GM21529 (cell line): Measurements from ENCODE around the gene FAM3B.
A peak's percentile ranks its signal among the peaks of the same experiment; 100 is the strongest.

Experiments used
- ATAC-seq: cut with Tn5 transposase; IDR thresholded peaks from one replicate; pipeline ENCODE4 v1.9.1; 2021; ENCODE audit not compliant: unreplicated experiment

Gene FAM3B

DNA sequence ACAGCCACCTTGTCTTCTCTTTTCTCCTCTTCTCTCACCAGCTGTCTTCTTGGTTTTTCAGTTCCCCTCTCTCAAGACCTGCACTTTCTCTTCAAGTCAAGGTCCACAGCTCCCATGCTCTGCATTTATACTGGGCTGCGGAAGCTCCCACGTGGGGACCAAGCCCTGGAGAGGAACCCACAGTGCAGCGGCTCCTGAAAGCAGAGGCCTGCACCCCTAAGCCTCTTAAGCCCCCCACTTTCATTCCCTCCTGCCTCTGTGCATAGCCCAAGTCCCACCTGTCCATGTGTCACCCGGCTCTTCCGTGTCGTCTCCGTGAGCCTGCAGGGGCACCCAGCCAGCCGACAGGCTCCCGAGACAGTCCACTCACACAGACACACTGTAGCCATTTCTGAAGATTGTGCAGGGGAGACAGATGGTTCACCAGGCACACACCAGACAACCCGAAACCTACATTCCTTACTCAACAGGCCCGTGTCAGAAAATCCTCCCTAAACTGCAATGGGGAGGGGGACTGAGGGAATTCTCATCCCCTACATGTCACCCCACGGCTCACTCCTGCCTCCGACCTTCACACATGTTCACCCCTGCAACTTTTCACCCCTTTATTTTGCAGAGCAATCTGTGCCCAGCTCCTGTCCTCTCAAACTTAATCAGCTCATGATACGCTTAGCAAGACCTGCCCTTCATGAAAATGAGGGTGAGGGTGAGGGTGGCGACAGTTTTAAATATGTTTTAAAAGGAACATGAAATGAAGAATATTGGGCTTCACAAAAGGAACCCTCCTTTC, 51.5 kb downstream of the FAM3B start:
- peak; percentile 69 for ATAC-seq

DNA sequence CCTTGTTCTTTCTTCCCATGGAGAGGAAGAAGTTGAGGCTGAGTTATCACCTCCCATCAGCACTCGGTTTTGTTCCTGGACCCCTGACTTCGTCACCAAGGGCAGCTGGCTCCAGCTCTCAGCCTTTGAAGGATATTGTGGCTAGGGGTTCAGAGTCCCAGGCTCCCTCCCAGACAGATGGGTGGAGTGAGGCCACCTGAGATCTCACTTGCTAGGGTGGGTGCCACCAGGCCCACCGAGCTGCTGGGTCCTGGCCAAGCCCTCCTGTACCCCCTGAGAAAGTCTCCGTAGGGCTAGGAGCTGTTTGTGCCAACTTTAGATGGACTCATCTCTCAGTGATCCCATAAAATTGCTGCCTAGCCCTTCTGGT, 52.1 kb downstream of the FAM3B start:
- no peak for ATAC-seq

DNA sequence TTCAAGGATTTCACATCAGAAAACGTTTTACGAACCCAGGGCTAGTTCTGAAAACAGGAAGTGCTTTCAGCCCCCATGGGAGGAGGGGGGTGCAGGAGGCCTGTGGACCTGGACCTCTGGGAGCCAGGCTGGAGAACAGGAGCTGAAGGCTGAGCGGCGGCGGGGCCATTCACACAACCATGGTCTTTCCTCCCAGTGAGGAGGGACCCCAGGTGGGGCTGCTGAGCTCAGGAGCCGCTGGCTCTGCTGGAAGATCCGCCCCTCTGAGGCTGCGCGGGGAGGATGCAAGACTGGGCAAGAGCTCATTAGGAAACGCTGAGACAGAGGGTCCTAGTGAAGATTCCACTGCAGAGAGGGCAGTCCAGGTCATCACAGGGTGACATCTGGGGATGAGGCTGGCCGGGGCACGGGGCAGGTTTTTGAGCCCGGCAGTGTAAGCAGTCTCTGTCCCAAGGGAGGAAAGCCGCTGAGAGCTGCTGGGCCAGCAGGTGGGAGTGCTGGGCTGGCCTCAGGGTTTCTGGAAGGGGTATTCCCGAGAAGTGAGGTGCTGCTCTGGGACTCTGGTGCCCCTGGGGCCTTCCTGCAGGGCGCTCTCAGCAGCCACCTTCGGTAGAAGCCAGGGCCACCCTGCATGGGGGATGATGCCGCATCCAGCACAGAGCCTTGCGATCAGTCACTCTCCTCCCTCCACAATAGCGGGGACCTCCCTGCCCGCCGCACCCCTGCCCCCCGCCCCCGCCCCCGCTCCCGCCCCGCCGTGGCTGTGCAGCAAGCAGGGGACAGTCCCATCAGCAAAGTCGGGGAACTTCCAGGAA, 52.7 kb downstream of the FAM3B start:
- peak; percentile 45 for ATAC-seq

DNA sequence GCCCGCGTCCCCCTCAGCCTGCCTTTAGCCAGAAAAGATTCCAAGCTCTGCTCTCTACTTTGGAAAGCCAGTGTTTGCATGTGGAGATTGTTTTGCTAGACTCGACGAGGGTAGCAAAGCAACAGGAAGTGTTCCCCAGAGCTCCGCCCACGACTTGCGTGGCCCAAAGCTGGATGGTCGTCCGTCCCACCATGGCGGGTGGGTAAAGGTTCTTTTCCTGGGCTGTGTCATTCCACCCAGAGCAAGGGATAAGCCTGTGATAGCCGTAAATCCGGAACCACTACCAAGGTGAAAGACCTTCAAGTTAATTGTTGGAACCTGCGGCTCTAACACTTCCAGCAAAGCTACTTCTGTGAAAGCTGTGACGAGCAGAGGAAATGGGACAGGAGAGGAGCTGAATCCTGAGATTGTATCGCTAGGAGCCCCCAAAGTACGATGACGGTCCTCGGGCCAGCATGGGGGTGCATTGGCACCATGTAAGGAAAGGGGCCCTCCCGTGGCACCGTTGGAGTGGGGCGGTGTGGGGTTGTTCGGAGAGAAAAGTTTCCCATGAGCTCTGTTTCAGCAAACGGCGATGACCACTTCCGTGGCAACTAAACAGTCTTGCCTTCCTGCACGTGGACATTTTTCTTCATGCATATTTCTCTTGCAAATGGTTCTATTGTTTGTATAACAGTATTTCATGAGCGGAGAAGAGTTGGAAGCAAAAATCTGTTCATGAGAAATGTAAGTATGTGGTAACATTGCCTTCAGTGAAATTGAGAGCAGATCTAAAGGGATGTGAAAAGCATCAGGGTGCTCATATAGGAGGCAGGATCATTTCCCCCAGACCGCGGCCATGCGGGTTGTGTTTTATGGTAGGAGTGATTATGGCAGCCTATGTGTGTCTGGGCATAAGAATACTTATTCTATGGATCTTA, 53.6 kb downstream of the FAM3B start:
- ATAC-seq: no peak

DNA sequence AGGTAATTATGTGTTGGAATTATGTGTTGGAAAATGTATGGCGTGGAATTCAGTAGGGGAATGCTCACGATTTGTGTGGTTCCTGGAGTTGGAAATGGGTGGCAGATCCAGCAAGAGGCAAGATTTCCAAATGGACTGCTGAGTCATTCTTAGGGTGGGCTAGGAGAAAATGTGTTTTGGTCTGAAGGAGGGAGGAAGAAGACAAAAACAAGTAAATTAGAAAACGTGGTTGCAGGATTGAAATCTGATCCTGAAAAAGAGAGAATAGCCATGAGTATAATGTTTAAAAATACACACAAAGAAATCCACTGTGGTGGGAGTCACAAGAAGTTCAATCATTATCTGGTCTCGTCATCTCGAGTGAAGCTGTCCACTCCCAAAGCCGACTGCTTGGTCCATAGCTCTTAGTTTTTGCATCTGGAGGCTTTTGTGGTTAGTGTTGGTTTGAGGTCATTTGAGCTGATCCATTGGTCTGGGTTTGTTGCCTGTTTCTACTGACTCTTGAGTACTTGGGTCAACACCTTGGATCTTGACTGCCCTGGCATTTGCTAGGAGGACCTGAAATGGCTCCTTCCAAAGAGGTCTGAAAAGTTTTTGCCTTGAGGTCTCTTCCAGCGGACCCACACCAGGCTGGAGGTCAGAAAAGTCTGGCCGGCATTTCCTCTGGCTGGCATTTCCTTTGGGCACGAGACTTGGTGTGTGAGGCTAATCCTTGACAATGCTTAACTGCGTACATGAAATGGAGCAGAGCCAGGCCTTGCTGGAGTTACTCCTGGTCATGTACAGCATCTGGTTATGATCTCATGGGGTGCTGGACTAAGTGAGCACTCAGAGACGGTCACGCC, 54.5 kb downstream of the FAM3B start:
- no peak for ATAC-seq

DNA sequence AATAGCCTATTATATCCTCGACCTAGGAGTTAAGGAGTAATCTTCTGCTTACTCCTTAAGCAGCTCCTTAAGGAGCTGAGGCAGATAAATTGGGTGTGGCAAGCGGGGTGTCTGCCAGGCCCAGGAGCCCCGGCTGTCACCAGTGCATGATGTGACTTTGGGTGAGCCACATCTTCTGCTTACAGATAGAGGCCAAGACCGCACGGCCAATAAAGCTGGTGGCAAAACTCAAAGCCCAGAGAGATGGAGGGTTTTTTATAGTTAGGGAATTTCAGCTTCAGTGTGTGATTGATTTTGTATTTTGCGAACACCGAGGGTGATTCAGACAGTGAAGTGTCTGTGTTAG, 55.1 kb downstream of the FAM3B start:
- ATAC-seq: no peak

DNA sequence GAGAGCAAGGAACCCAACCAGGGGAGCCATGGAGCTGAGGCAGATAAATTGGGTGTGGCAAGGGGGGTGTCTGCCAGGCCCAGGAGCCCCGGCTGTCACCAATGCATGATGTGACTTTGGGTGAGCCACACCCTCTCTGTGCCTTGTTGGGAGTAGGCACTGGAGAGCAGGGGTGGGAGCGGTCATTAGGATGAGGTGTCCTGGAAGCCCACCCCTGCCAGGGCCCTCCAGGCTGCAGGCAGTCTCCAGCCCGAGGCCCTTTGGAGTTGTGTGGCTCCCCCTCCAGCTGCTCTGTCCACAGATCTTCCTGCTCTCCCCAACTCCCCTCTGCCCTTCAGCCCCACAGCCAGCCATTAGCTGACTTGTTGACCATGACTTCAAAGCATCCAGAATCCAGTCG, 56.7 kb downstream of the FAM3B start:
- no peak for ATAC-seq

DNA sequence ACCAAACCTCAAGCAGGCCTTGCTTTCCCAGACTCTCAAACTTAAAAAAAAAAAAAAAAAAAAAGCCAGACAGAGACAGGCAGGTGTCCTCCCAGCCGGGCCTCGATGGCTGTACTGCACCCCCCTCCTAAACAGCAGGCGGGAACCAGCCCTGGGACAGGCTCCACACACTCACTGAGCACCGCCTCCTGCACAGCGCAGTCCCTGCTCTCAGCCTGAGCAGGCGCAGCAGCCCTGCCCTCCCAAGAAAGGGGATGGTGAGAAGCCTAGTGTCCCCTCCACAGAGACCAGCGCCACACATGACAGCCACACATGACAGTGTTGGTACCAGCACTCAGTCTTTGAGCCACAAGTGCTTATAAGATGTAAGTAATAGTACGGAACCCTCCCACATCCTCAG, 57.2 kb downstream of the FAM3B start:
- no peak for ATAC-seq

DNA sequence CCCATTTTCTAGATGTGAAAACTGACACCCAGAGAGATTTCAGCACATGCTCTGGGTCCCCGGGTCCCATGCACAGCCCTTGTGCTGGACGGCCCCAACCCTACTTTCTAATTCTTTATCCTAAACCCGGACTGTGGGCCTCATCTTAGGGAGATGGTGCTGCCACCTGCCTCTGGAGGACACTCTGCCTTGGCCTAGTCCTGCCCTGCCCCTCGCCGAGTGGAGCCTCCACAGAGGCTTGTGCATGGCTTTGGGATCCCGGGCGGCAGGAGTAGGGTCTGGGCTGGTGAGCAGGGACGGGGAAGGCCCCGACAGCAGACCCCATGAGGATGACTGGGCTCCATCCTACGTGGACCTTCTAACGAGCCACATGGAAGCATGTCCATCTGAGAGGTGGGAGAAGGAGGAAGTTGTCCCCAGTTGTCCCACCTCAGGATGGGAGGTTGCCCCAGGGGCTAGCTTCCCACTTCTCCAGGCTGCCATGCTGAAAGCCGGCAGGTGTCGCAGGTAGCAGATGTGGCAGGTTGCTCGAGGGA, 57.6 kb downstream of the FAM3B start:
- no peak for ATAC-seq

DNA sequence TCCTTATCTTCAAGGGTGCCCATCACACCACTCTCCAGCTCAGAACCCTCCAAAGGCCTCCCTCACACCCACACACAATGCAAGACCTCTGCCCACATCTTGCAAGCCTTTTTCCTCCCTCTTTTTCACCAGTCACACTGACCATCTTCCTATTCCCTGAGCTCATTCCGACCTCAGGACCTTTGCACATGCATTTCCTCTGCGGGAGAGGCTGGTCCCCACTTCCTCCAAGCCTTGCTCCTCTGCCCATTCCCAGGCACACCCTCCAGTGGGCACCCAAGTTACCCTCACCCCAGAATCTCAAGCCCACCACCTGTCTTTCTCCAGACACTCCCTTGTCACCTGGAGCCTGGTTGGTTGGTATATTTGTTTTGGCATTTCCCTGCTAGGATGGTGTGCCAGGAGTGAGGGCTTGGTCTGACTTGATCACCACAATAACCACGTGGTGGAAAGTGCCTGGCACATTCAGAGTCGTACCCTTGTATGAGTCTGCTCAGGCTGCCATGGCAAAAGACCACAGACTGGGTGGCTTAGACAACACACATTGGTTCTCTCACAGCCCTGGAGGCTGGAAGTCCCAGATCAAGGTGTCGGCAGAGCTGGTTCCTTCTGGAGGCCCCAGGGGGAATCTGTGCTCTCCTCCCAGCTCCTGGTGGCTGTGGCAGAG, 58.4 kb downstream of the FAM3B start:
- no peak for ATAC-seq

DNA sequence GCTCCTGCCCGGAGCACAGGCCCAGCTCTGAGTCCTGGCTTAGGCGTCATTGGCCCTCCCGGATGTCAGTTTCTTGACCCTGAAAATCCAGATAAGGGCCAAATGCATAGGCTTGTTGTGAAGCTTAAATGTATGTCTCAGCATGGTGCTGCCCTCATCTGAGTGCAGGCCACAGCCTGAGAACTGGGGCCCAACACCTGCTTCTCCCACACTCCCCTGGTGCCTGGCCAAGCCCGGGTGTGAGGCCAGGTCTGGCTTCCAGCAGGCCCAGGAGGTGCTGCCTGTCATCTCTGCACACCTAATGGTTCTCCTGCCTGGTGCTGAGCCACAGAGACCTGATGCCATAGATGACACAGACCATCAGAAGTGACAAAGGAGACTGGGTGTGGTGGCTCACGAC, 59.3 kb downstream of the FAM3B start:
- no peak for ATAC-seq

DNA sequence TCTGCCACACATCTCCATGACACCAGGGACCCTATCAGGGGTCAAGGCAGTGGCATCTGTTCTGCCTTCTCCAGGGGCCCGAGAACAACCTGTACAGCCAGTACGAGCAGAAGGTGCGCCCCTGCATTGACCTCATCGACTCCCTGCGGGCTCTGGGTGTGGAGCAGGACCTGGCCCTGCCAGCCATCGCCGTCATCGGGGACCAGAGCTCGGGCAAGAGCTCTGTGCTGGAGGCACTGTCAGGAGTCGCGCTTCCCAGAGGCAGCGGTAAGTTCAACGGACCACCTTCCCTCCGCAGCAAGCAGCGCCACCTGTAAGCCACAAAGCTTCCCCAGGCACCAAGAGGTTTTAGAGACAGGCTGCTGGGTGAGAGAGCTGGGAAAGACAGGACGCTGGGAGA, 61.1 kb downstream of the FAM3B start:
- ATAC-seq: no peak

DNA sequence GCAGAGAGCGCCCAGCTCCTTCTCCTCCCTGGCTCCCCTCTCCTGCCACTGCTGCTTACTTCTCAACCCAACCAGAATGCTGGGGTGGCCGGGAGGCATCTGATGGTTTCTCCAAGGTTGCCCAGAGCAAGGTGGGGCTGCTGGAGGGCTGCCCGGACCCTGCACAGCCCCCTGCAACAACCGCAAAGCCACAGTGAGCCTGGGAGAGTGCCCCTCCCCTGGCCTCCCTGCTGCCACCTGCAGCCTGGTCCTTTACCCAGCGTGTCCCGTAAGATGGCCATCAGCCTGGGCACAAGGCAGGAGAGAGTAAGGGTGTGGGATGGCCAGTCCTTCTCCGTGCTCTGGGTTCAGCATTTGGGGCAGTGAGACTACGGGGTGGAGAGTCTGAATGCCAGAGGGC, 62.2 kb downstream of the FAM3B start:
- ATAC-seq: no peak

DNA sequence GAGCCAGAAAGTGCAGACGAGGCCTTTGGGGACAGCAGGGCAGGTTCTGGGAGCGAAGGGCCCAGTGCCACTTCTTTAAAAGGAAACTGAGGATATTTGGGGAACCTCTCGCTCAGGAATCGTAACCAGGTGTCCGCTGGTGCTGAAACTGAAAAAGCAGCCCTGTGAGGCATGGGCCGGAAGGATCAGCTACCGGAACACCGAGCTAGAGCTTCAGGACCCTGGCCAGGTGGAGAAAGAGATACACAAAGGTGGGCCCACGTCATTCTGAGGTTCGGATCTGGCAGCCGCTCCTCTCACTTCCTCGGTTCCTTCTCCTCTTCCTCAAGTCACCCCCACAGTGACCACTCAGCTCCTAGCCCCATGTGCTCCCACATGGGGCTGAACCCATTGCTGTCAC, 63.3 kb downstream of the FAM3B start:
- ATAC-seq: no peak

DNA sequence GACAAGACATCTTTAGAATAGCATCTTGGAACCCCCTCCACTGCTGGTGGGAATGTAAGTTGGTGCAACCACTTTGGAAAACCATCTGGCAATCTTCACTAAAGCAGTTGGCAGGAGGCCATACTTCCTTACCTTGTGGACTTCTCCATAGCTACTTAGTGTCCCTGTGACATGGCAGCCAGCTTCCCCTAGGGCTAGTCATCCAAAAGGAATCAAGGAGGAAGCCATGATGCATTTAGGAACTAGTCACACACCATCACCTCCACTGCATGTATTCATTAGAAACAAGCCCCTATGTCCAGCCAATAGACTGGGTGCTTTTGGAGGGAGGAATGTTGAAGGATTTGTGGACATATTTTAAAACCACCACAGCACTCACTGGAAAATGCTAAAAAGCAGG, 65.1 kb downstream of the FAM3B start:
- no peak for ATAC-seq

DNA sequence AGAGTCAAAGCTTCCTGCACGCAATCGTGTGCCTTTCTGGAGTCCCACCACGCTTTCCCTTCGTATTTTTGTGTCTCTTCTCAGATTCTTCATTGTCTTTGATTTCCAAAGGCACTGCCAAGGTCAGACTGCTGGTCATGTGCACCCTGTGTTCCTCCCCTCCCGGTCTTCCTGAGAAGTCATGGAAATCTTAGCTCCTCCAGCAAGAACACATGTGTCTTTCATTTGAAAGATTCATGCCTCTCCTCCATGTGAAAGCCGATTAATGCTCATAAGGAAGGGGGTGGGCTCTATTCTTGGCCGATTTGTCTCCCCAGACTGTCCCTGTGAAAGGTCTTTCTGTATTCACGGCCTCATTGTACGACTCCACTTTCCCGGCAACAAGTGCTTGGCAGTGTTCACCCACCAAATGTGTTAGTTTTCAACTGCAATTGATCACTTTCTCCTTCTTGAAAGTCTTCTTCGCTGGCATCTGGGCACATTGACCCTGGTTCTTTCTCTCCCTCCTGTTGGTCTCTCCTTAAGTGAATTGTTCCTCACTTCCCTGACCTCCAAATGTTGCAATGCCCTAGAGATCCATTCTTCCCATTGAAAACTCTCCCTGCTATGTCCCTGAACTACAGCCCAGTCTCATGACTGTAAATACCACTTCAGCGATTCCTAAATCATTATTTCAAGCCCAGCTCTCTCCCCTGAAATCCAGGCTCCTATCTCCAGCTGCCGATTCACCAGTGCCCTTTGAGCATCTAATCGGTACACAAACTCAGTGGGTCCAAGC, 70.6 kb downstream of the FAM3B start:
- no peak for ATAC-seq

DNA sequence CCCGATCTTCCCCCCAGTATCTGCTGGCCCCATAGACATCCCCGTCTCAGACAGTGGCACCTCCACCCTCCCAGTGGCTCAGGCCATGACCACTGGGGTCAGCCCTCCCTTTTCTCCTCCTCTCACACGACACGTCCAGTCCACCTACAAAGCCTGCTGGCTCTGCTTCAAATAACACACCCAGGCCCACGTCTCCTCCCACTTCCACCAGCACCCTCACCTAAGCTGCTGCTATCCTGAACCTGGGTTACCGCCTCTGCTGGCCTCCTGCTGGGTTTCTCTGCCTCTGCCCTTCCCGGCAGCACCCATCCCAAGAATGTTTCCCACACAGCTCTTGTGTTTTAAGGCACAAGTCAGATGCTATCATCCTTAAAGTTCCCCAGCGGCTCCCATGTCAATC, 71.2 kb downstream of the FAM3B start:
- no peak for ATAC-seq

DNA sequence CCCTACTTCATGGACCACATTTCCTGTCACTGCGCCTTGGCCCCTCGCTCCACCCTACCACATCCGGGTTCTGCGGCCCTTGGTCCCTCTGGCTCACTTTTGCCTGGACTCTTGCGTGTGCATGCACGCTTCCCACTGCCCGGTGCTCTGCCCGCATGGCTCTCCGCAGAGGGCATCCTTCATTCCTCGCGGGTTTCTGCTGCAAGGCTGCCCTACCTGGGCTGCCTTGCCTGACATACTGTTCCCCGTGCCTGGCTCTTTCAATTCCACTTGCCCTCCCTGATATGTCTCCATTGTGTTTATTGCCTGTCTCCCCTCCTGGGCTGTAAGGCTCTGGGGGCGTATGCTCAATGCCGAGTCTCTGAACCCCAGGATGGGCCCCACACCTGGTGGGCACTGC, 71.7 kb downstream of the FAM3B start:
- ATAC-seq: no peak

DNA sequence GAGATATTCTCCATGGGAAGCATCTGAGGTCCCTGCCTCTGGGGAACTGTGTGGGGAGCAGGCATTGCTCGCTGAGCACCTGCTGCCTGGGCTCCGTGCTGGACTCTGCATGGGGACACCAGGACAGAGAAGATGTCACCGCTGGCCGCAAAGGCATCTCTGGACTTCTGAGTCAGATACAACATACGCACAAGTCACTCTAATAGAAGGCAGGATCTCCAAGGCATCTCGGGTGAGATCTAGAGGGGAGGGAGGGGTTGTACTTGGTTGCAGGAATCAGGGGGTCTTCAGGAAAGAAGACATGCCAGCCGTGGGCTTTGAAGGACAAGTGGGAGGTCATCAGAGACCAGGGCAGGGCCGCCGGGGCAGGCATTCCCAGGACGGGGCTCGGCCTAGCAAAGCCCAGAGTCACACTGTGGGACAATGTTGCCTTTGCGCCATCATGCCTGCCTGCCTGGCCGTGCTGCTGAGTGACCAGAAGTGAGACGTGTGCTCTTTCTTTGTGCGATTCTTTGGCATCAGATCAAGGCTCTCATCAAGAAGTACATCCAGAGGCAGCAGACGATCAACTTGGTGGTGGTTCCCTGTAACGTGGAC, 73.5 kb downstream of the FAM3B start:
- no peak for ATAC-seq
